ENCODE data around the gene IFRD2.

GRCh38 chr3:50336452-50337174 is 44.4 kb upstream of the IFRD2 start:
- TF ChIP-seq CTCF (conservative IDR thresholded peaks at IDR 0.05; ENCODE audit: low read depth, low read length) (0 out of 2 replicates have a peak, but pooled peaks have one; percentile 11), EZH2 (IDR thresholded peaks at IDR 0.05; ENCODE audit: low read length, unreplicated experiment) (no peak), EZH2phosphoT487 (IDR thresholded peaks at IDR 0.05; ENCODE audit: borderline replicate concordance, low read length) (no peak)
